Common myeloid progenitor, CD34-positive (primary cell): ENCODE results near the gene MAPKBP1. TPM values are rescaled to one million over a fixed set of nuclear protein-coding genes. Genes with fewer than 3 reads are reported as not detected.
"Not testable (repeated sequence)": the region's sequence is repeated elsewhere in the genome, so short reads cannot be mapped to it uniquely, and the experiment has no call there.

Experiments used
- CTCF ChIA-PET: fragments of 350-600 bp; sonication (Branson Sonifier 250); formaldehyde crosslinking; loops from one replicate; lab custom pipeline; 2021; ENCODE audit warnings: antibody characterized with exemption; lab: Charles Lee
- POLR2A ChIA-PET: fragments of 350-600 bp; sonication (Branson Sonifier 250); formaldehyde crosslinking; loops from one replicate; lab custom pipeline; 2021; ENCODE audit warnings: antibody characterized with exemption; lab: Charles Lee
- DNase-seq, 3 donors: peaks; one replicate each; pipeline versions ENCODE4 v3.0.0 to v3.0.0-alpha.2; 2013
- H3K27ac ChIP-seq, 2 experiments: 1 replicate in 1 of 2; 2 replicates in 1 of 2; pipeline ENCODE4 v1.7.0; 2013; ENCODE audit warnings: inconsistent platforms in 2 of 2, low read length in 2 of 2, mild to moderate bottlenecking in 2 of 2, low read depth in 1 of 2, moderate library complexity in 1 of 2; ENCODE audit not compliant: severe bottlenecking in 2 of 2, insufficient read depth in 1 of 2, poor library complexity in 1 of 2
- H3K27me3 ChIP-seq, 5 experiments: replicated peaks in 2 of 5; 1 replicate in 3 of 5; 2 replicates in 2 of 5; pipeline versions ENCODE4 v1.6.1 to v1.7.0; 2013; ENCODE audit warnings: low read length in 4 of 5, mild to moderate bottlenecking in 2 of 5, moderate library complexity in 2 of 5, inconsistent platforms in 1 of 5; ENCODE audit not compliant: insufficient read depth in 5 of 5, control insufficient read depth in 4 of 5
- H3K36me3 ChIP-seq, 4 experiments: 1 replicate in 2 of 4; 2 replicates in 2 of 4; pipeline versions ENCODE4 v1.6.1 to v1.7.0; 2013; ENCODE audit warnings: low read length in 3 of 4, control low read depth in 1 of 4, mild to moderate bottlenecking in 1 of 4; ENCODE audit not compliant: control insufficient read depth in 4 of 4, insufficient read depth in 4 of 4
- H3K4me1 ChIP-seq, 4 experiments: 1 replicate in 3 of 4; 2 replicates in 1 of 4; pipeline versions ENCODE4 v1.6.1 to v1.7.1; 2013; ENCODE audit warnings: low read length in 3 of 4, mild to moderate bottlenecking in 3 of 4, control low read depth in 1 of 4, inconsistent platforms in 1 of 4, moderate library complexity in 1 of 4; ENCODE audit not compliant: control insufficient read depth in 4 of 4, insufficient read depth in 4 of 4; ENCODE audit errors: control extremely low read depth in 1 of 4
- H3K4me3 ChIP-seq, 7 experiments: 1 replicate in 4 of 7; 2 replicates in 3 of 7; pipeline versions ENCODE4 v1.5.1 to v1.7.0; 2013; ENCODE audit warnings: mild to moderate bottlenecking in 7 of 7, low read length in 6 of 7, moderate library complexity in 6 of 7, inconsistent platforms in 2 of 7, low read depth in 2 of 7, control low read depth in 1 of 7; ENCODE audit not compliant: insufficient read depth in 4 of 7, control insufficient read depth in 1 of 7; ENCODE audit errors: extremely low read depth in 1 of 7
- H3K9me3 ChIP-seq, 5 experiments: 1 replicate in 4 of 5; 2 replicates in 1 of 5; pipeline versions ENCODE4 v1.6.1 to v1.7.1; 2013; ENCODE audit warnings: low read length in 4 of 5, mild to moderate bottlenecking in 2 of 5, inconsistent platforms in 1 of 5, low read depth in 1 of 5, moderate library complexity in 1 of 5; ENCODE audit not compliant: control insufficient read depth in 4 of 5, insufficient read depth in 2 of 5; ENCODE audit errors: control extremely low read depth in 1 of 5
- WGBS: methylation state at CpG from one replicate; pipeline ENCODE4 v1.1.5; 2013; ENCODE audit not compliant: insufficient coverage; 5-methylcytosine and 5-hydroxymethylcytosine counted together
- polyA plus RNA-seq: library from polyadenylated mRNA; unstranded; fragments of 120-200 nt; gene quantifications from one replicate; pipeline ENCODE4 v1.2.1, GENCODE V29; 2013

Gene MAPKBP1
- 32.5 TPM for polyA plus RNA-seq

- H3K4me3 ChIP-seq: peak within 1 kb of the TSS; percentile 67 to 93 (median 82)
- H3K27me3 ChIP-seq: no peaks in the 10 kb centered on the region
- H3K9me3 ChIP-seq: no peaks in the 10 kb centered on the region
- DNase-seq: peak; percentile 99
- peak within 1 kb of the TSS; percentile 75 to 87 for H3K27ac ChIP-seq
- H3K4me1 ChIP-seq: peaks cover 24 to 53% (median 43%) of the 10 kb centered on the region in 4 experiments
- peaks cover 0 to 6% (median 2%) of the 10 kb centered on the region in 4 experiments for H3K36me3 ChIP-seq
- CTCF ChIA-PET: interaction anchor here (0.6 to 11.2 kb wide), 29 partner anchors 9 to 196 kb away, joined by 3 to 319 read pairs (median 6); partner anchors contain the start of gene PLA2G4B
- 0% methylated on average over 52 of the region's 62 CpGs for WGBS
- POLR2A ChIA-PET: interaction anchor here (0.7 to 3.0 kb wide), 3 partner anchors 9 to 121 kb away, joined by 5 to 24 read pairs (median 7); no protein-coding TSS in a partner anchor
Observed at GRCh38 chr15:41774062-41774881, at the start of gene MAPKBP1. Gene MAPKBP1 (plus strand): TSS chr15:41774484. CDS start chr15:41775276, 792 bp downstream.

DNA sequence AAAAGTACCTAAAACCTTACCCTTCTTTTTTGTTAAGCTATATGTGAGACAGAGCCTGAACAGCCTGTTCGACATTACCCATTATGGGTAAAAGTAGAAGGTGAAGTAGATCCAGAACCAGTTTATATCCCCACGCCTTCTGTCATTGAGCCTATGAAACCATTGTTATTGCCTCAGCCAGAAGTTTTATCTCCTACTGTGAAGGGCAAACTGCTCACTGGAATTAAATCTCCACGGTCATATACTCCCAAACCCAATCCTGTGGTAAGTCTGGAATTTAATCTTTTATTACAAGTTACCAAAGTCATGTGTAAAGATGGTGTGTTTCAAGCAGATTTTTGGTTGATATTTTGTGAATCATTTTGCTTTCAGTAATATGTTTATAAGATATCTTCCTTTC is 47.1 kb upstream of the MAPKBP1 start:
- Histone ChIP-seq H3K4me1 (peaks cover 0 to 10% (median 5%) of the 10 kb centered on the region in 4 experiments), H3K36me3 (peaks cover 0 to 19% (median 12%) of the 10 kb centered on the region in 4 experiments), H3K27ac (no peak overlapping the region), H3K27me3 (no peaks in the 10 kb centered on the region), H3K4me3 (no peak overlapping the region), H3K9me3 (no peaks in the 10 kb centered on the region)
- ChIA-PET POLR2A (no interaction called here), CTCF (interaction anchor here (1.0 kb wide), 1 partner anchor 170 kb away, joined by 3 read pairs; no protein-coding TSS in a partner anchor)
- no CpG with 5 or more reads among the region's 3 CpGs for WGBS
- DNase-seq: no peak

DNA sequence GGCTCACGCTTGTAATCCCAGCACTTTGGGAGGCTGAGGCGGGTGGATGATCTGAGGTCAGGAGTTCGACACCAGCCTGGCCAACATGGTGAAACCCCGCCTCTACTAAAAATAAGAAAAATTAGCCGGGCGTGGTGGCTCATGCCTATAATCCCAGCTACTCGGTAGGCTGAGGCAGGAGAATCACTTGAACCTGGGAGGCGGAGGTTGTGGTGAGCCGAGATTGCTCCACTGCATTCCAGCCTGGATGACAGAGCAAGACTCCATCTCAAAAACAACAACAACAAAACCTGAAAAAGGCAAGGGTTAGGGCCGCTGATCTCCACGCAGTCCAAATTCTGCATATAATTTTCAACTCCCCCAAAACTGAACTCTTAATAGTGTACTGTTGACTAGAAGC is 46.2 kb upstream of the MAPKBP1 start:
- DNase-seq, H3K9me3 ChIP-seq, CTCF ChIA-PET, H3K27ac ChIP-seq, POLR2A ChIA-PET, H3K27me3 ChIP-seq, H3K4me3 ChIP-seq: not testable (repeated sequence)
- Histone ChIP-seq H3K36me3 (peaks cover 0 to 19% (median 10%) of the 10 kb centered on the region in 4 experiments), H3K4me1 (peaks cover 0 to 10% (median 5%) of the 10 kb centered on the region in 4 experiments)
- 100% methylated on average over 3 of the region's 11 CpGs for WGBS

- H3K4me1 ChIP-seq: peaks cover 0 to 10% (median 5%) of the 10 kb centered on the region in 4 experiments
- H3K4me3 ChIP-seq: no peak overlapping the region
- ChIA-PET CTCF (interaction anchor here (1.1 to 1.4 kb wide), 2 partner anchors 29 to 44 kb away, joined by 3 to 4 read pairs; partner anchors contain the start of gene MAPKBP1), POLR2A (no interaction called here)
- peak; percentile 18 to 69 (median 55) for DNase-seq
- WGBS: no CpG with 5 or more reads among the region's 4 CpGs
- no peak overlapping the region for H3K27ac ChIP-seq
- no peaks in the 10 kb centered on the region for H3K9me3 ChIP-seq
- no peaks in the 10 kb centered on the region for H3K27me3 ChIP-seq
- H3K36me3 ChIP-seq: peaks cover 8 to 37% (median 24%) of the 10 kb centered on the region in 4 experiments
Observed at GRCh38 chr15:41730543-41730942, 43.7 kb upstream of the MAPKBP1 start.

DNA sequence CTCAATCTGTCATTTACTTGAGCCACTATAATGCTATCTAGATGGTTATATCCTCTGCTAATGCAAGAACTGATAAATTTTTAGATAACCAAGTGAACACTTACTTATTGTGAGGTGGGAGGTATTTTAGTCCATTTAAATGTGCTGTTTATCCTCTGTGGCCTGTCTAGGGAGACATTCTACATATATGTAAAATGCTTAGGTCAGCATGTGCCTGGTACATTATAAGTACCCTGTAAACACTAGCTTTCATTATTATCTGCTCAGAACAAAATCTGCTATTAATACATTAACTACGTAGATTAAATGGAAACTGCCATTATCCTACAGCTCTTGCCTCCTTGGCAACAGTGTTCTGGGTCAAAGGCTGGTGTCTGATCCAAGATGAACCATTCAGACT is 41.8 kb upstream of the MAPKBP1 start:
- 100% methylated on average over 1 of the region's 1 CpG for WGBS
- Histone ChIP-seq H3K36me3 (peaks cover 15 to 55% (median 31%) of the 10 kb centered on the region in 4 experiments), H3K27me3 (no peaks in the 10 kb centered on the region), H3K4me1 (peaks cover 0 to 10% (median 5%) of the 10 kb centered on the region in 4 experiments), H3K27ac (no peak overlapping the region), H3K4me3 (no peak overlapping the region), H3K9me3 (no peaks in the 10 kb centered on the region)
- ChIA-PET CTCF (no interaction called here), POLR2A (no interaction called here)
- DNase-seq: no peak

GRCh38 chr15:41734079-41734478 is 40.2 kb upstream of the MAPKBP1 start:
- no peaks in the 10 kb centered on the region for H3K9me3 ChIP-seq
- WGBS: 100% methylated on average over 1 of the region's 4 CpGs
- no peak overlapping the region for H3K4me3 ChIP-seq
- peaks cover 11 to 57% (median 36%) of the 10 kb centered on the region in 4 experiments for H3K36me3 ChIP-seq
- no peaks in the 10 kb centered on the region for H3K27me3 ChIP-seq
- H3K27ac ChIP-seq: no peak overlapping the region
- DNase-seq: no peak
- ChIA-PET CTCF (interaction anchor here (1.2 kb wide), 1 partner anchor 10 kb away, joined by 3 read pairs; no protein-coding TSS in a partner anchor), POLR2A (interaction anchor here (0.8 kb wide), 1 partner anchor 177 kb away, joined by 3 read pairs; no protein-coding TSS in a partner anchor)
- peaks cover 0 to 10% (median 5%) of the 10 kb centered on the region in 4 experiments for H3K4me1 ChIP-seq
